ENCODE results near the gene USP4.
A peak's percentile ranks its signal among the peaks of the same experiment; 100 is the strongest.
"Not testable (repeated sequence)": the region's sequence is repeated elsewhere in the genome, so short reads cannot be mapped to it uniquely, and the experiment has no call there.

Gene USP4

GRCh38 chr3:49351521-49352011 is 11.7 kb upstream of the USP4 start:
- peak in 1 of 56 donors; percentile 9 for DNase-seq

GRCh38 chr3:49349348-49350114 is 9.7 kb upstream of the USP4 start:
- DNase-seq, result no peak

GRCh38 chr3:49348361-49348760 is 8.5 kb upstream of the USP4 start:
- DNase-seq, result not testable (repeated sequence)

- no peak for DNase-seq
Observed at GRCh38 chr3:49346797-49347251, 7.0 kb upstream of the USP4 start.

GRCh38 chr3:49343163-49343562 is 3.3 kb upstream of the USP4 start:
- no peak for DNase-seq

- DNase-seq, result no peak
Observed at GRCh38 chr3:49341996-49342395, 2.1 kb upstream of the USP4 start.

- DNase-seq, result peak in 5 of 56 donors; percentile 12 to 45 (median 32)
Observed at GRCh38 chr3:49339581-49339940, 292 bp downstream of the USP4 start.

- no peak for DNase-seq
Observed at GRCh38 chr3:49333916-49334633, 5.8 kb downstream of the USP4 start.

- DNase-seq, result peak in 1 of 56 donors; percentile 11
Observed at GRCh38 chr3:49333091-49333490, 6.8 kb downstream of the USP4 start.

GRCh38 chr3:49329186-49329585 is 10.7 kb downstream of the USP4 start:
- no peak for DNase-seq

- not testable (repeated sequence) for DNase-seq
Observed at GRCh38 chr3:49328350-49328749, 11.5 kb downstream of the USP4 start.

GRCh38 chr3:49327485-49327884 is 12.4 kb downstream of the USP4 start:
- DNase-seq, result no peak

- DNase-seq, result no peak
Observed at GRCh38 chr3:49324768-49325167, 15.1 kb downstream of the USP4 start.

GRCh38 chr3:49316696-49317457 is 23.0 kb downstream of the USP4 start:
- DNase-seq, result peak in 28 of 56 donors; percentile 2 to 87 (median 32)

GRCh38 chr3:49313896-49314688 is 25.8 kb downstream of the USP4 start:
- peak in 1 of 56 donors; percentile 2 for DNase-seq

- DNase-seq, result no peak
Observed at GRCh38 chr3:49311283-49311682, 28.6 kb downstream of the USP4 start.

- DNase-seq, result no peak
Observed at GRCh38 chr3:49310677-49311076, 29.2 kb downstream of the USP4 start.

- no peak for DNase-seq
Observed at GRCh38 chr3:49305608-49306007, 34.2 kb downstream of the USP4 start.

- no peak for DNase-seq
Observed at GRCh38 chr3:49302613-49303012, 37.2 kb downstream of the USP4 start.

GRCh38 chr3:49300595-49300994 is 39.3 kb downstream of the USP4 start:
- DNase-seq, result no peak

- DNase-seq, result no peak
Observed at GRCh38 chr3:49298511-49298910, 41.3 kb downstream of the USP4 start.

All from nucleus accumbens (tissue), 56 donors.